Pancreas (tissue), 10 donors: ENCODE data around the gene PAPPA. TPM values are rescaled to one million over a fixed set of nuclear protein-coding genes. Genes with fewer than 3 reads are reported as not detected.

Source experiments
- ATAC-seq, 4 donors: fragments of 200-7000 bp; cut with Tn5 transposase; one replicate each; pipeline versions ENCODE4 v1.8.0 to v1.9.1; 2020; ENCODE audit warnings: mild to moderate bottlenecking in 4 of 4, moderate library complexity in 4 of 4
- DNase-seq, 6 donors: peaks; one replicate each; pipeline ENCODE4 v3.0.0-alpha.2; 2020
- FAIRE-seq: peaks from 2 replicates; lab custom pipeline; 2012; peaks lifted over from hg19 to GRCh38; lab: Jason Lieb, UNC
- H3K27ac ChIP-seq, 4 donors: fragments of 200-600 bp; sonication (generic); 1 replicate in 3 of 4; 2 replicates in 1 of 4; pipeline versions ENCODE4 v1.5.0 to v1.8.0; 2020
- H3K27me3 ChIP-seq, 4 donors: fragments of 200-600 bp; one replicate each; pipeline ENCODE4 v1.8.0; 2021
- H3K36me3 ChIP-seq, 3 donors: fragments of 200-600 bp; sonication (generic) in 1 of 3; one replicate each; pipeline versions ENCODE4 v1.5.0 to v1.8.0; 2020 to 2021
- H3K4me1 ChIP-seq, 3 donors: fragments of 200-600 bp; one replicate each; pipeline ENCODE4 v1.8.0; 2021
- H3K4me3 ChIP-seq, 4 donors: fragments of 200-600 bp; sonication (generic) in 2 of 4; one replicate each; pipeline versions ENCODE4 v1.5.0 to v1.8.0; 2020 to 2021
- H3K9me3 ChIP-seq, 4 donors: fragments of 200-600 bp; one replicate each; pipeline ENCODE4 v1.8.0; 2021
- WGBS, 2 donors: extraction: QIAGEN DNeasy Blood & Tissue Kit; methylation state at CpG; one replicate each; pipeline ENCODE4 v1.1.7; 2013; 5-methylcytosine and 5-hydroxymethylcytosine counted together
- intact Hi-C, 3 donors: fragments of 100-400 bp; cut with DNase I; formaldehyde crosslinking; loops; one replicate each; pipeline versions ENCODE4 v1.11.1 to v1.14.2; 2022
- polyA plus RNA-seq, 2 donors: library from polyadenylated mRNA; stranded (reverse); fragments of 200-250 nt; gene quantifications; one replicate each; pipeline ENCODE4 v1.2.3, GENCODE V29; 2013
- total RNA-seq, 6 donors: library from RNA; stranded (reverse); fragmentation: NEBNext Ultra II Directional in 4 of 6; extraction: Animal tissue kit (Norgen Biotek cat#: 25700) in 4 of 6; gene quantifications; one replicate each; pipeline versions ENCODE4 v1.2.1 to v1.2.4, GENCODE V29; 2021 to 2023
- TF ChIP-seq, protein P1 (sequence below), 4 donors: fragments of 200-600 bp; sonication (generic) in 3 of 4; IDR thresholded peaks; one replicate each; pipeline versions ENCODE4 v1.5.0 to v1.8.0; 2021; ENCODE audit warnings: antibody characterized with exemption in 4 of 4
- donor health status: healthy with polysubstance abuse.
- donor health status: DM: no; HTN: no; CAD: no; lungs with moderate emphysema.
- donor health status: DM: no; HTN: no; CAD: no.
- donor health status: control.
- donor health status: control.
- donor health status: Bipolar disorder and iron deficiency.
- donor health status: DM: yes; HTN: yes; CAD: no.
- donor health status: DM: no; HTN: no; CAD: no.
- donor health status: DM: no; HTN: no; CAD: no.
- donor health status: DM: yes; HTN: yes; CAD: no.

Gene PAPPA
- total and polyA plus RNA-seq, 8 donors = 0.11 to 3.4 (median 0.76) TPM

GRCh38 chr9:116213693-116214047 lies 60.1 kb downstream of the PAPPA start:
- Histone ChIP-seq H3K4me1 (no peaks in the 10 kb centered on the region), H3K27me3 (no peaks in the 10 kb centered on the region), H3K27ac (no peak overlapping the region), H3K4me3 (no peak overlapping the region), H3K36me3 (no peaks in the 10 kb centered on the region), H3K9me3 (no peaks in the 10 kb centered on the region)
- DNase-seq (no peak), FAIRE-seq (no peak), ATAC-seq (no peak)
- 24% methylated on average over 3 of the region's 3 CpGs for WGBS, 2 donors
- TF ChIP-seq, protein P1, sequence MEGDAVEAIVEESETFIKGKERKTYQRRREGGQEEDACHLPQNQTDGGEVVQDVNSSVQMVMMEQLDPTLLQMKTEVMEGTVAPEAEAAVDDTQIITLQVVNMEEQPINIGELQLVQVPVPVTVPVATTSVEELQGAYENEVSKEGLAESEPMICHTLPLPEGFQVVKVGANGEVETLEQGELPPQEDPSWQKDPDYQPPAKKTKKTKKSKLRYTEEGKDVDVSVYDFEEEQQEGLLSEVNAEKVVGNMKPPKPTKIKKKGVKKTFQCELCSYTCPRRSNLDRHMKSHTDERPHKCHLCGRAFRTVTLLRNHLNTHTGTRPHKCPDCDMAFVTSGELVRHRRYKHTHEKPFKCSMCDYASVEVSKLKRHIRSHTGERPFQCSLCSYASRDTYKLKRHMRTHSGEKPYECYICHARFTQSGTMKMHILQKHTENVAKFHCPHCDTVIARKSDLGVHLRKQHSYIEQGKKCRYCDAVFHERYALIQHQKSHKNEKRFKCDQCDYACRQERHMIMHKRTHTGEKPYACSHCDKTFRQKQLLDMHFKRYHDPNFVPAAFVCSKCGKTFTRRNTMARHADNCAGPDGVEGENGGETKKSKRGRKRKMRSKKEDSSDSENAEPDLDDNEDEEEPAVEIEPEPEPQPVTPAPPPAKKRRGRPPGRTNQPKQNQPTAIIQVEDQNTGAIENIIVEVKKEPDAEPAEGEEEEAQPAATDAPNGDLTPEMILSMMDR (IDR thresholded peaks at IDR 0.05) = no peak
- intact Hi-C loops = no loop called here

DNA sequence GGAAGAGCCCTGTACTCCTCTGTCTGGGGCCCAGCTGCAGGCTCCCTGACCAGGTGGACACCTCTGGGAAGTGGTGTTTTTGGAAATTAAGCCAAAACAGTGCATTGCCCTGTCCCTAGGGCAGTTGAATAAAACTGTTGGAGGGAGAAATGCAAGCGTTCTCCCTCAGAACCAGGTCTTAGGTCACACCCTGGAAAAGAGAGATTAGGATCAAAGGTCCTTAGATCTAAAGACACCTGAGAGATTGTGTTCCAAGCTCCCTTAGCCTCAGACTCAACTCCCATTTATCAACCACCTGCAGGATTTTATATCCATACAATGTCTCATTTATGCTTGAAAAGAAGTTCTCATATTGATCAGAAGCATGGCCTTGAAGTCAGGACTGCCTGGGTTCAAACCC lies 64.8 kb downstream of the PAPPA start:
- 38 to 60% methylated on average over 1 of the region's 1 CpG for WGBS, 2 donors
- DNase-seq (no peak), ATAC-seq (no peak), FAIRE-seq (no peak)
- intact Hi-C loops = no loop called here
- Histone ChIP-seq H3K4me1 (no peaks in the 10 kb centered on the region), H3K36me3 (no peaks in the 10 kb centered on the region), H3K27ac (no peak overlapping the region), H3K9me3 (no peaks in the 10 kb centered on the region), H3K4me3 (no peak overlapping the region), H3K27me3 (no peaks in the 10 kb centered on the region)
- TF ChIP-seq, protein P1 (IDR thresholded peaks at IDR 0.05) = no peak

GRCh38 chr9:116219686-116220085 lies 66.1 kb downstream of the PAPPA start:
- peak in 2 of 4 donors; percentile 58 to 64 for ATAC-seq
- no peak overlapping the region for H3K4me3 ChIP-seq
- intact Hi-C loops = no loop called here
- no peak overlapping the region for H3K27ac ChIP-seq
- no peak for FAIRE-seq
- no peaks in the 10 kb centered on the region for H3K27me3 ChIP-seq
- WGBS, 2 donors = 68 to 71% methylated on average over 11 of the region's 11 CpGs
- H3K4me1 ChIP-seq = no peaks in the 10 kb centered on the region
- TF ChIP-seq, protein P1 (IDR thresholded peaks at IDR 0.05) = no peak
- no peaks in the 10 kb centered on the region for H3K36me3 ChIP-seq
- DNase-seq = peak in 3 of 6 donors; percentile 4 to 34 (median 11)
- no peaks in the 10 kb centered on the region for H3K9me3 ChIP-seq

DNA sequence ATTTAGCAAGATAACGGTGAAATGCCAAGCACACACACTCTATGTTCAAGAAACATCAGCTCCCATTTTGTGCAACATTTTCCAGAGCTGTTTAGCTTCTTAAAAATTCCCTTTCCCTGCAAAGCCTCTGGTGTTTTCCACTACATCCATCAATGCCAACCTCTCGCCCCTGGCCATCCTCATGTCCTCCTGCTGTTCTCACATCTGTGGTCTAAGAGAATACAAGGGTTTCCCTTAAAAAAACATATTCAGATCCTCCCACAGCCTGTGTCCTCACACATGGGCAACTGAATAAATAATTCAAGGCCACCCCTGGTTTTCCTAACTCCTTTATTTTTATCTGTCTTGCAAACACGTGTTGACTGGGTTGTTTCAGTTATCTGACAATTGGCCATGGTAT lies 70.3 kb downstream of the PAPPA start:
- DNase-seq = no peak
- TF ChIP-seq, protein P1 (IDR thresholded peaks at IDR 0.05) = no peak
- WGBS, 2 donors = 60 to 61% methylated on average over 3 of the region's 3 CpGs
- H3K36me3 ChIP-seq = no peaks in the 10 kb centered on the region
- H3K4me3 ChIP-seq = no peak overlapping the region
- no peak for FAIRE-seq
- H3K4me1 ChIP-seq = no peaks in the 10 kb centered on the region
- H3K27me3 ChIP-seq = no peaks in the 10 kb centered on the region
- intact Hi-C loops = no loop called here
- H3K27ac ChIP-seq = no peak overlapping the region
- no peaks in the 10 kb centered on the region for H3K9me3 ChIP-seq
- ATAC-seq = no peak

- TF ChIP-seq, protein P1 (IDR thresholded peaks at IDR 0.05) = no peak
- no peak overlapping the region for H3K27ac ChIP-seq
- FAIRE-seq (no peak), ATAC-seq (no peak), DNase-seq (no peak)
- H3K36me3 ChIP-seq = no peaks in the 10 kb centered on the region
- H3K9me3 ChIP-seq = no peaks in the 10 kb centered on the region
- intact Hi-C loops = no loop called here
- H3K27me3 ChIP-seq = no peaks in the 10 kb centered on the region
- H3K4me1 ChIP-seq = no peaks in the 10 kb centered on the region
- WGBS, 2 donors = 50 to 64% methylated on average over 1 of the region's 1 CpG
- no peak overlapping the region for H3K4me3 ChIP-seq
Measured at GRCh38 chr9:116230051-116230632, 76.6 kb downstream of the PAPPA start.
